NCI-H1417 (cell line): ENCODE measurements around the gene ZNF74.
A peak's percentile ranks its signal among the peaks of the same experiment; 100 is the strongest.

Source experiments
- DNase-seq, 3 experiments: peaks; one replicate each; lab custom pipeline; 2025; lab: John Stamatoyannopoulos, UW

Gene ZNF74

DNA sequence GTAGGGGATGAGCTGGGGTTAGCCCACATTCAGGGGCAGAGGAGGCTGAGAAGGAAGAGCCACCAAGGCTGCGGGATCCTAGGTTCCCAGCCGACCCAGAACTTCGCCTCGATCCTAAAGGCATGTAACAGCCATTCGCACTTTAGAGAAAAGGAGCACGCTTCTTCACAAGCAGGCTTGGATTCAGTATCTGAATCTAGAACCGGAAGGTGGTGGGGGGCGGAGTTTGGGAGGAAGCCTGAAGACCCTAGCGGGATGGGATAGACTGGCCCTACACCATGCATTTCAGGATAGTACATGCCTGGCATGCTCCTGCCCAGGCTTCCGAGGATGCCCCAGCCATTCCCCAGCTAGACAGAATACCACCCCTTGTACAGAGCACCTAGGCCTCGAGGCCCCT is 39.2 kb downstream of the ZNF74 start:
- no peak for DNase-seq

DNA sequence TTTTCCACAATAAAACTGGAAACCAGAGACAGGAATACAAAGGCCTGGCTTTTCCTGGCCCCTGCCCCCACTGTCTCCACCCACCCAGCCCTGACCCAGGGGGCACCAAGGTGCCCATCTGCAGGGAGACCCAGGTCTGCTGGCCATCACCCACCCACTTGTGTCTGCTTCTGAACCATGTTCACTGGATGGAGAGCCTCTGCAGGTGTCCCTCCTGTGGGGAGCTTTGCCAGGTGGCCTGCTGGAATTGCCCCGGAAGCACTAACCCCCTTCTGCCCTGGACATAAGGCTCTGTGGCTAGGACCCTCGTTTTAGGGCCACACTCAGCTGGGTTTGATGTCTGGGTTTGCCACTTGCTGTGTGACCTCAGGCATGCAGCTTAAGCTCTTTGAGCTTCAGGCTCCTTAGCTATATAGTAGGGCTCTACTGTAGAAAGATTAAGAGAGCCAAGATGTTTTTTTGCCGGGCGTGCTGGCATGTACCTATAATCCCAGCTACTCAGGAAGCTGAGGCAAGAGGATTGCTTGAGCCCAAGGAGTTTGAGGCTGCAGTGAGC is 39.8 kb downstream of the ZNF74 start:
- DNase-seq = no peak

DNA sequence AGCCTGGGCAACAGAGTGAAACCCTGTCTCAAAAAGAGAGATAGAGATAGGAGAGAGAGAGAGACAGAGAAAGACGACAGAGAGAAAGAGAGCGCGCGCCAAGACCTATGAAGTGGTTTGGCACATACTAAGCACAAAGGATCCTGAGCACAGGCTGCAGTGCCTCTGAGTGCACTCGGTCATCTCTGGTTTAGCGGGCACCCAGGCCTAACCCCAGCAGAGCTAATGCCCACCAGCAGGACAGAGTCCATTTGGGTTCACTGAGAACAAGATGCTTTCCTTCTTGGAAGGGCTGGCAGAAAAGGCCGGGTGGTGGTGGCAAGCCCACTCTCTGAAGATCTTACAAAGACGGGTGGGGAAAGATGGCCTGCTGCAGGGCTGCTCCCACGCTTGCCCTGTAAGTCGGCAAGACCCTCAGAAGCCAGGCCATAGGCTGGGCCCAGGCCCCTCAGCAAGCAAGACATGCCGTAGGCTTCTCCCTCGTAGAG is 40.4 kb downstream of the ZNF74 start:
- DNase-seq = no peak

DNA sequence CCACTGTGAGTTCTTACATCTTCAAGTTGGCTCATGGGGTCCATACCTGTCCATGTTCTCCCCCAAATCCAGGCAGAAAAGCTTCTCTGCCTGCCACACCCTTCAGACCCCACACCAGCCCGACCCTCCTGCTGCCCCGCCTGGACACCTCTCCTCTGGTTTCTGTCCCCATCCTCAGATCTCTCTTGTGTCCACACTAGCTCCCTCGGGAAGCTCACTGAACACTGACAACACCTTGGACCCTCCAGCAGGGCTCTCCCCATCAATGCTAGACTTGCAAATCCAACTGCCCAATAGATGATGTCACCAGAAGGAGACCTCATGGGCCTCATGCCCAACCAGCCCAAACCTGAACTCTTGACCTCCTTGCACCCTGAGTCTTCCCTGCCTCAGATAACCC is 40.8 kb downstream of the ZNF74 start:
- DNase-seq = no peak

DNA sequence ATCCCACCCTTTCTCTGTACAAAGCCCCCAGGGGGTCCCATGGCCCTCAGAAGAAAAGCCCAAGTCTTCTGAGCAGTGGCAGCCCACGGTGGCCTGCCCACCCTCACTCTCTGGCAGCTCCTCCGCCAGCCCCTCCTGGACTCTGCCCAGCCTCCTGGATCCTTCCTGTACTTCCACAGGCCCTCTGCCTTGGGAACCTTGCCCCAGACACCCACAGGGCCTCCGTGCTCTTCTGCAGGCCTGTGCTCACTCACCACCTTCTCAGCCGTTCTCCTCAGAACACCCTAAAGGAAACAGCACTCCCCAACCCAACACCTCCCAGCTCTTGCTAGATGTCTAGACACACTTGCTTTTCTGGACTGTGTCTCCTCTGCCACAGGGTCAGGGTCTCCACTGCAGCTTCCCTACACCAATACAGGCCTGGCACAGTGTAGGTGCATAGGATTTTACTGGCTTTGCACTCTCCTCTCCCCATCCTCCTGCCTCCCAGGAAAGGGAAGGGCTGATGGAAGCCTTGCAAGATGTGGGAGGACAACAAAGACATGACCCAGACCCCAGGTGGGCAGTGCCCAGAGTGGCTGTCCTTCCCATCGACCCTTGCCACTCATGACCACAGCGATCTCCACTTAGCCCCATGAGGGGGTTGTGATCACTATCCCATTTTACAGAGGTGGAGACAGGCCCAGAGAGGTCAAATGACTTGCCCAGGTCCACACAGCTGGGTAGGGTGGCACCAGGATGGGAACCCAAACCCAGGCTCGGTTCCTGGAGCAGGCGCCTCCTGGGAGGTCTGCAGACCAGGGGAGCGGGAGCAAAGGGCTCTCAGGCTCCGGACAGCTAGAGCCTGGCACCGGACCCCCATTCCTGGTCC is 41.7 kb downstream of the ZNF74 start:
- no peak for DNase-seq

DNA sequence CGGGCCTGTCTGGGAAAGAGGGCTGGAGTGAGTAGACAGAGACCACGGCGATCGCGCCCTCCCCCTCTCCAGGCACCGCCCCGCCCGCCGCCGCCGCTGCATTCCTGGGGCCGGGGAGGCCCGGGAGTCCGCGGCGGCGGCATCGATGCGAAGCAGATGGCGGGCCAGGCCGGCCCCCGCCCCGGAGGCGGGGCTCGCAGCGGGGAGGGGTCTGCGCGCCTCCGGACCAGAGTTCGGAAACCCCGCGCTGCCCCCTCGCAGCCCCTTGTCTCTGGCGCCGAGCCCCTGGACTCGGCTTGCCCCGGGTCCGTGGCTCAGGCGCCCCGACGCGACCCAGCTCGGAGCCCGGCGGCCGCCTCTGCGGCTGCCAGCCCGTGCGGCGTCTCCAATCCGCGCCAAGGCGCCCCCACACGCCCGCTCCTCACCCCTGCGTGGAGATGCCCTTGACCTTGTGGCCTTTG is 42.4 kb downstream of the ZNF74 start:
- no peak for DNase-seq

DNA sequence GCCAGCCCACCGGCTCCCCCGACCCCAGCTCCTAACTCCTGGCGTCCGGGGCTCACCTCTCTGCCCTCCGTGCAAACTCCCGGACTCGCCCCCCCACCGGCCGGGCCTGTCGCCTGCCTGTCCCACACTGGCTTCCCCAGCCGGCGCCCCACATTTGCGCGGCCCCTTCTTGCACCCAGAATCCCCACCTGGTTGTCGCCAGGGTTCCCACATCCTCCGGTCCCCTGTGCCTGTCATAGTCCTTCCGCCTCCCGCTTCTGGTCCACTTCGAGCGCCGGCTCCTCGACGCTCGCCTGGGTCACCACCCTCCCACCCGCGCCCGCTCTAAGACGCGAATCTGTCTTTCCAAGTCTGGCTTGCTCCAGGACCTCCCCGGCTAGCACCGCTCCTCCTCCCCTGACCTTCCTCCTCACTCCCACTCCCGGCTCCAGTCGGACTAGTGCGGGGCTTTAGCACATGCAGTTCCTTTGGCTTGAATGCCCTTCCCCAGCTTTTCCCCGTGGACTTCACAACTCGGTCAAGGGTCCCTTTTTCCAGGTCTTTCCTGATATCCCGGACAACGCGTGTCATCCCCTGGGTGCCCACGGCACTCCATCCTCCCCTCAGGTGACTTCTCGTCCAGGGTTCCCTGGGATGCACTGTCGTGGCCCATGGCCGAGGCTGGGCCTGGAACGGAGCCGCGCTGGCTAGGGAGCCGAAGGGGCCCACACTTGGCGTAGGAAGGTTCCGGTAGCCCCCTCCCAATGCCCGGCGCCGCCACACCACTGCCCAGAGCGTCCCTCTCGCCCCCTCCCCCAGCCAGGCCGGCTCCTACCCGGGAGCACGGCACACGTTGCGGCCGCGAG is 43.0 kb downstream of the ZNF74 start:
- DNase-seq = peak in 1 of 3 experiments; percentile 25

DNA sequence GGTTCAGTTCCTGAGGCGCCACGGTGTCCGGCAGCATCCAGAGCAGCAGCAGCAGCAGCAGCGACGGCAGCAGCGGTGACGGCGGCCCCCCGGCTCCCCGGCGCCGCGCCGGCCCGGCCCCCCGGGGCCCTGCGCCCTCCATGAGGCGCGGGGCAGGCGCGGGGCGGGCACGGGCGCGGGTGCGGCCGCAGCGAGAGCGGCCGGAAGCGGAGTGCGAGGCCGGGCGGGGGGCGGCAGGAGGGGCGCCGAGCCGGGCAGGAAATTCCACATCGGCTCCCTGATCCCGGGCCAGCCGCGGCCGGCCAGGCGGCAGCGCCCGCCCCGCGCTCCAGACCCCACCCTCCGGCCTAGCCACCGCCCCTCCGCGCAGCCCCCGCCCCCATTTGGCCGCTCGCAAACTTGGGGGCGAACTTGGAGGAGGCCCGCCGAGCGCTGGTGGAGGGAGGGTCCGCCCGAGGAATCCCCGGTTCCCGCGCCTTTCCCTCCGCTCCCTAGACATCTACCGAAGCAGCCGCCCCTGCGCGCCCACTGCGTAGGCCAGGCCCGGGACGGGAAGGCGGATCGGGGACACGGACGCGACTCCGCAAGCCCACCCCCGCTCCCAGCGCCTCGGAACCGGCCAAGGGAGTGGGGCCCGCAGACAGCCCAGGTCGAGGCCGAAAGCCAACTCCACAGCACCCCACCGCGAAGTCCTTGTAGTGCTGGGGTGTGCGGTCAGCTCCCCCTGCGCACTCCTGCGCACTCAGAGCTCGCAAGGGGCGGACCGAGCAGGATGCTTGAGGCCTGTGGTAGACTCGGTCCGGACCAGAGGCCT is 43.9 kb downstream of the ZNF74 start, which contains the start of gene SCARF2:
Gene SCARF2, minus strand, starts transcription at position 213 of the 814 bp plus-strand sequence. Its CDS starts 71 bp downstream, at position 142.
- DNase-seq = peak in 2 of 3 experiments; percentile 25 to 31

DNA sequence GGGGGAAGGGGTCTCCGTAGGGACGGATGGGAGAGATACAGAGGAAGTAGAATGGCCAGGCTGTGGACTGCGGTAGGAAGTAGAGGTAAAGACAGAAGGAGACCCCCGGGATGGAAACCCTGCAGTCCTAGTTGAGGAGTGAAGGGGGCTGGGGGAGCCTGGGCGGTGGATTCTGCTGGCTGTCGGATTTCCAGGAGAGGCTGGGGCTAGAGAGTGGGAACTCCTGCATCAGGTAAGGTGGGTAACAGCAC is 44.4 kb downstream of the ZNF74 start:
- DNase-seq = no peak

DNA sequence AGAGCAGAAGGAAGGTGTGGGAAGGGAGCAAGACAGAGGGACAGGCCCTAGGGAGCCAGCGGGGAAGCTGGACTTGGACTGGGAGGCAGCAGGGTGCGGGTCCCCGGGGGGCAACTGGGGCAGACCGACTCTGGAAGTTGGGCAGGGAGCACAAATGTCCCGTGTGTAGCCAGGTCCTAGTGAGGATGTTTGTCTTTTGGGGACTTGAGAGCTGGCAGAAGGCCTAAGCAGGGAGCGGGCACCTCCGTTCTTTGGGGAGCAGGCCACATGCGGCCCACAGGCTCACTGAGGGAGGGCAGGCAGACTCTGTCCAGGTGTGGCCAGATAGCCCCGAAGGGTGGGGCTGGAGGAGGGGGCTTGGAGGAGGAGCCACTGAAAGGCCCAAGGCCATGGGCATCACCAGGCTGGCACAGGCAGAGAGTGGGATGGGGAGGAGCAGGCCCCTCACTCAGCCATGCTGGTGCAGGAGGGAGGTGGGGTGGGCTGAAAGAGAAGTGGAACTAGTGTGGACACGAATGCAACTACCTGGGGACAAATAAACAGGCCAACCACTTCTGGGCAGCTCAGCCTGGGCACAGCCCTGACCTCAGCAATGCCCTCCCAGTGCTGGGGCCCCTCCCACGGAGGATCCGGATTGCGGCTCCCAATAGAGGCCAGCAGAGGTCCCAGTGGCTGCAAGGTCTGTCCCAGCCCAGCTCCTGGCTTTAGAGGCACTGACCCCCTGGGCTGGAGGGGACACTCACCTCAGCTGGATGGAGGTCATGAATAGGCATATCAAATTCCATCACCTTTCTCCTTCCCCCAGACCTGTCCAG is 44.9 kb downstream of the ZNF74 start:
- DNase-seq = no peak

DNA sequence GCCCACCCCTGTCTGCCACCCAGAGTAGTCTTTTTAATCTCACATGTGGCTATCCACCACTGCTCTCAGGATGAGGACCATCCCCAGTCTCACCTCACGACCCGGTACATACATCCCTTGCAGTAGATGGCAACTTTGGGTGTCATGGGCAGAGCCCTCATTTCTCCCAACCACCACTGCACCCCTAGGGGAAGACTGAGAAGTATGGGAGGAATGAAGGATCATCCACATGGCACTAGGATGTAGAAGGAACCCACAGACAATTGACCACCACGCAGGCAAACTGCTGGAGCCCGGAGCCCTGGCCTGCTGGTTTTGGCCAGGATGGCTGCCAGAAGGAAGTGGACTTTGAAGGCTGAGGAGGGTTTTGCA is 45.6 kb downstream of the ZNF74 start:
- no peak for DNase-seq

DNA sequence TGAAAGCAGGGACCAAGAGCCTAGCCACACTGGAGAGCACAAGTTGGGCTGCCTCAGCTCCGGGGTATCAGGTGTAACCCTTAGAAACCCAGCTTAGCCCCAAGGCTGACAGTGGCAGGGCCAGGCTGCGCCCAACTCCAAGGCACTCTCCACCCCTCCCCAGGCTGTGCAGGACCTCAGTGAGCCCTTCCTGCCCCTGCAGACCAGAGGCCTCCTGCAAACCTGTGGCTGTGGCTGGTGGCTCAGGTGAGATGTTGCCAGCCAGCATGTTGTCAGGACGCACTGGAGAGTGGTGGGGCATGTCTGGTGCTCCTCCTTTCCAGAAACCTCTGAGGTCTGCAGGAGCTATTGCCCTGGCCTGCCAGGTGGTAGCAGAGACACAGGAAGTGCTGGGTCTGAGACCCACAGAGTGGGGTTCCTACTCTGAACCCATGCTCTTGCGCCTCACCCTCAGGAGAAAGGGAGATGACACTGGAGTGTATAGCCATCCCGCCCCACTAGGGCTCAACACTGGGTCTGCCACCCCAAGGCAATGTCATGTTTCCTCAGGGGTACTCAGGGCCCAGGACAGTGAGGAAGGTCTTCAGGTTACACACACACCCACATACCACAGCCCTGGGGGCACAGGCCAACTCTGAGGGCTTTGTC is 46.1 kb downstream of the ZNF74 start:
- no peak for DNase-seq

DNA sequence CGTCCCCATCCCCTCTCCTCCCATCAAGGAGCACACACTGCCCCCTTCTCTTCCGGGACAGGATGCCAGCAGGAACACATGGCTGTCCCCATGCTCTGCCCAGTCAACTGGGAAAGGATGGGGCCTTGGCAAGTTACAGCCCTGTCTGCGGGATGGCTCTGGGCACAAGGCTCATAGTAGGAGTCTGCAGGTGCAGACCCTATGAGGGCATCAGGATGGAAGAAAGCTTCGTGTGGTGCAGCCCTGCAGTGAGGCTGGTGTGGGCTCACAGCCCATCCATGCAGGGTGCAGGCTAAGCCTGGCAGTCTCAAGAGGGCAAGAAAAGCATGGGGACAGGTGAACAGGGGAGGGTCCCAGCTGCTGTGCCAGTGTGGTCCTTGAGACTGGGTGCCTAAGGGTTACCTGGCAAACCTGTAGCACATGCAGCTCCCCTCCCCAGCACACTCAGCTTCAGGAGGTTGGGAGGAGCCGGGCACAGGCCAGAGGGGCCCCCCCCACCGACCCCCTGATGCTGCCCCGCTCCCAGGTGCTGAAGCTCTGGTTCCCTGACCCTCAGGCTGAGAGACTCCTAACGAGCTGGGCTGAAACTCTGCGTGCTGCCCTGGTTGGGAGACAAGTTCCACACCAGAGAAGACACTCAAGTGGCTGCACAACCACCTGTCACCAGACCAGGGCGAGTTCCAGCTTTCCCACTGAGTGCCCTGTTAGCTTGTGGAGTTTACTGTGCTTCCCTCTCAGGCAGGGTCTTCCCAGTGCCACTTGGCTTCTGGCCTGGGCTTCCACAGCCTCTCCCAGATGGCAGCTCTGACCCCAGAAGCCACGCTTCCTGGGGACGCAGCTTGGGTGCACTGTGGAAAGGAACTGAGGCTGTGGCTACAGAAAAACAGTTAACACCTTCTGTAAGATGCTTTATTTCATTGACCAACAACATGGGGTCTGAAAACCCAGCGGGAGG is 47.0 kb downstream of the ZNF74 start:
- no peak for DNase-seq

DNA sequence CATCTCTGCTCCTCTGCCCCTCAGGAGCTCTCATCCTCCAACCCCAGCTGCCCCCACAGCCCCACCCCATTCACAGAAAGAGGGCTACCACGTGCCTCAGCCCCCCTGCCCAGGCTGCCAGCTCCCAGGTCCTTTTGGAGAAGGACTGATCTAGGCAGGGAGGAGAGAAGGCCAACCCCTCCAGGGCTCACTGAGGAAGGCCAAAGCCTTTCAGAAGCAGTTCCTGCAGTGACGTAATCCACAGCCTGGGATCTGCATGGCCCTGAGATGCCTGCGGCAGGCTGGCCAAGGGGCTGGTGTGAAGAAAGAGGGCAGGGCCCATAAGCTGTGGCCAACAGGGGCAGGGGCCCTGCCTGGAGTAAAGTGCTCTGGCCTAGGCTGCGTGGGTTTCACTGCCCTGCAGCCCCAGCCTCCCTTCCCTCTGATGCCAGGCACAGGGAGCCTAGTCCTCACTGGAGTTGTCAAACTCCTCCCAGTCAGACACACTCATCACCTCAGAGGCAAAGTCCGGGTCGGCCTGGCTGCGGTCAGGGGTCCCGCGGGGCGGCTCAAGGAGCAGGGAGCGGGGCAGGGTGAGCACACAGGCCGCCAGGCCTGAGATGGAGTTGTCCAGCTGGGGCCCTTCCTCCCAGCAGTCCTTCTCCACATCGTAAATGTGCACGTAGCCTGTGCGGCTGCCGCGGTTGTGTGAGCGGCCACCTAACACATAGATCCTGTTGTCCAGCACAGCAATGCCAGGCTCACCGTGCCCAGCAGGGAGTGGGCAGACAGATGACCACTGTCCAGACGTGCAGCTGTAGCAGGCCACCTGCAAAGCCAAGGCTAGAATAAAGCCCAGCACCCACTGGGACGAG is 47.9 kb downstream of the ZNF74 start:
- no peak for DNase-seq

DNA sequence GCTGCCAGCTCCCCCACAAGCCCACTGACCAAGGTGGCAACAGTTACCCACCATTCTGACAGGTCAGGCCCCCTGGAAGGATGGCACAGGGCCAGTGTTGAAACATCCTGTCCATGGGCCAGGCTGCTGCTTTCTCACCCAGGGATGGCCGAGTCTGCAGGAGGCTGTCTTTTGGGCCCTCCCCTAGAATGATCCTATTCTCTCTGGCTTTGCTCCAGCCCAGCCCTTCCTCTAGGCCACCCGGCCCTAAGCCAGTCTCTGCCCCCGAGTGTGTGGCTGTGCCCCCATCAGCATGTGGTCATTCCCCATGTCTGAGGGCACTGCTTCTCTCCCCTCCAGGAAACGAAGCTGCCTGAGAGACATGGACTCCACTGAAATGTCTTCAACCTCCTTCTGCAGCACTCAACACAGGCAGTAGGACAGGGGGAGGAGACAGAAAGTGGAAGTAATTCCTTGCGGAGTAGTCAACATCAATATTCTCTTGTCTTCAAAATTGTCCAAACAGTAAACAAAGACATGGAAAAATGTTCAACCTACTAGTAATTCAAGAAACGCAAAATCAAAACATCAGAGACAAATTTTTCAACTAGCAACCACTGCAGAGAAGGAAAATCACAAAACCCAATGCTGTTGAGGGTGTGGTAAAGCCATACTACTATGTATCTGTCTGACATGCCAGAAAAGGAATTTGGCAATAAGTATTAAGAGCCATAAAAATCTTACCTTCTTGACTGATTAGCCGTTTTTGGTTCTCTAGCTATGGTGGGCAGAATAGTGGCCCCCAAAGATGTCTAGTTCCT is 48.7 kb downstream of the ZNF74 start:
- DNase-seq = no peak

DNA sequence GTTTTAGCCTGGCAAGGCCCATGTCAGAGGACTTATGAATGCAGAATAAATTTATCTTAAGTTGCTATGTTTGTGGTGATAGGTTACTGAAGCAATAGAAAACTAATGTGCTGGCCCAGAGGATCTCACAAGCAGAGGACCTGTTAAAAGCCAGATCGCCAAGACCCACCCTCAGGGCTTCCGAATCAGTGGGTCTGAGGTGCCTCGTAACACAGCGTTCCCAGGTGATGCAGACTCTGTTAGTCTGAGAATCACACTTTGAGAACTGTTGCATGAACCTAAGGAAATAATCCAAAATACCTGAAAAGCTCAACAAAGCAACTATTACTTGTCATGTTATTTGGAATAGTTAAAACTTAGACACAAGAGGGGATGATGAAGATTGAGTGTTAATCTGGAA is 50.4 kb downstream of the ZNF74 start:
- DNase-seq = no peak

DNA sequence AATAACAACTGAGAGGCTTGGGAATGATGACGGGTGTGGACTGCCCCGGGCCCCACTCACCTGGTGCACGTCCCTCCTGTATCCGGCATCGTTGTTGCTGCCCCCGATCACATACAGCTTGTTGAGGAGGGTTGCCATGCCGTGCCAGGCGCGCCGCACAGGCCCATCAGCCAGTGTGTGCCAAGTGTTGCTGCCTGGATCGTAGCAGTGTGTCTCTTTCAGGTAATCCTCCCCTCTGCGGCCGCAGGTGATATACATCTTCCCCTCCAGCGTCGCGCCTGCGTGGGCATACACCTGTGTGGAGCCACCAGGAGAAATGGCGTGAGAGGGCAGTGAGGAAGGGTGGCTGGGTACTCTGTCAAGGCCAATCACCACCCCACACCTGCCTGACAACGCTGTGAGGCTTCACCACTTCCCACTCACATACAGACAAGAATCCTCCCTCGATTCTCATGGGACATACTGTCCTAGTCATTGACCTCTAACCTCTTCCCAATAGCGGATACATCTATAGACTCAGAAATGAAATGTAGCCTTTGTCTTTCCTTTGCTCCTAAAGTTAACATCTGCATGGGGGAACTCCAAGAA is 52.5 kb downstream of the ZNF74 start:
- DNase-seq = no peak
